Natural killer cell (primary cell): ENCODE results near the gene ARHGDIG. TPM values are rescaled to one million over a fixed set of nuclear protein-coding genes. Genes with fewer than 3 reads are reported as not detected.

Source experiments
- ATAC-seq, 3 donors: fragments of 150-1000 bp in 2 of 3; fragments of 200-7000 bp in 1 of 3; cut with Tn5 transposase; 1 replicate in 1 of 3; 2 replicates in 2 of 3; pipeline ENCODE4 v1.10.0; 2021; ENCODE audit warnings: mild to moderate bottlenecking in 2 of 3, moderate library complexity in 2 of 3
- DNase-seq, 2 donors: peaks; one replicate each; pipeline versions ENCODE4 v3.0.0 to v3.0.0-alpha.2; 2013 to 2021; ENCODE audit warnings: mixed read lengths in 1 of 2
- H3K27ac ChIP-seq: one replicate; pipeline ENCODE4 v1.5.1; 2013; ENCODE audit warnings: mild to moderate bottlenecking, low read length
- H3K27me3 ChIP-seq: one replicate; pipeline ENCODE4 v1.6.1; 2013; ENCODE audit warnings: low read length; ENCODE audit not compliant: control insufficient read depth, insufficient read depth
- H3K36me3 ChIP-seq: one replicate; pipeline ENCODE4 v1.6.1; 2013; ENCODE audit warnings: low read length; ENCODE audit not compliant: control insufficient read depth, insufficient read depth
- H3K4me1 ChIP-seq: one replicate; pipeline ENCODE4 v1.6.1; 2013; ENCODE audit warnings: low read length; ENCODE audit not compliant: control insufficient read depth, insufficient read depth
- H3K4me3 ChIP-seq: one replicate; pipeline ENCODE4 v1.5.1; 2013; ENCODE audit warnings: low read length
- H3K9me3 ChIP-seq: one replicate; pipeline ENCODE4 v1.6.1; 2013; ENCODE audit warnings: low read length; ENCODE audit not compliant: control insufficient read depth, insufficient read depth
- H3K27ac Mint-ChIP-seq, 2 donors: one replicate each; pipeline ENCODE4 v1.8.0; 2022; ENCODE audit warnings: mild to moderate bottlenecking in 2 of 2, mixed read lengths in 2 of 2, moderate library complexity in 1 of 2
- H3K27me3 Mint-ChIP-seq, 2 donors: one replicate each; pipeline ENCODE4 v1.8.0; 2022; ENCODE audit warnings: low read depth in 2 of 2, mixed read lengths in 2 of 2
- H3K36me3 Mint-ChIP-seq: one replicate; pipeline ENCODE4 v1.8.0; 2022; ENCODE audit warnings: mixed read lengths
- H3K4me1 Mint-ChIP-seq, 2 donors: one replicate each; pipeline ENCODE4 v1.8.0; 2022; ENCODE audit warnings: mixed read lengths in 2 of 2
- H3K4me3 Mint-ChIP-seq: one replicate; pipeline ENCODE4 v1.8.0; 2022; ENCODE audit warnings: mild to moderate bottlenecking, moderate library complexity, mixed read lengths
- H3K9me3 Mint-ChIP-seq, 2 donors: one replicate each; pipeline ENCODE4 v1.8.0; 2022; ENCODE audit warnings: mixed read lengths in 2 of 2
- CTCF ChIP-seq: fragments of 200-600 bp; IDR thresholded peaks from one replicate; pipeline ENCODE4 v1.8.0; 2022; ENCODE audit warnings: antibody characterized with exemption
- WGBS: methylation state at CpG from one replicate; pipeline ENCODE4 v1.1.7; 2013; ENCODE audit warnings: missing lambda C conversion rate; ENCODE audit not compliant: insufficient coverage; 5-methylcytosine and 5-hydroxymethylcytosine counted together
- intact Hi-C: fragments of 100-400 bp; cut with micrococcal nuclease; formaldehyde crosslinking; loops from one replicate; pipeline ENCODE4 v1.14.2; 2022
- total RNA-seq, 4 donors: library from RNA; stranded (reverse); fragments of 120-200 nt in 1 of 4; gene quantifications; one replicate each; pipeline versions ENCODE4 v1.2.3 to v1.2.4, GENCODE V29; 2013 to 2022

Gene ARHGDIG
- total RNA-seq, 3 donors from 2014 or later (not counting 1 experiment from before 2014, with no cell fraction given) = 0.49 to 1.4 TPM; not detected in 1

- Mint-ChIP-seq H3K9me3 (no peaks in the 10 kb centered on the region), H3K27ac (no peak overlapping the region), H3K4me3 (no peak overlapping the region), H3K27me3 (no peaks in the 10 kb centered on the region), H3K4me1 (peaks cover 7 to 8% of the 10 kb centered on the region in 2 donors), H3K36me3 (no peaks in the 10 kb centered on the region)
- no peak overlapping the region for H3K27ac ChIP-seq
- DNase-seq = no peak
- no peak overlapping the region for H3K4me3 ChIP-seq
- ATAC-seq = no peak
- peaks cover 3% of the 10 kb centered on the region for H3K4me1 ChIP-seq
- no peak for TF ChIP-seq CTCF
- no peaks in the 10 kb centered on the region for H3K9me3 ChIP-seq
- intact Hi-C loops = no loop called here
- WGBS = 94% methylated on average over 16 of the region's 16 CpGs
- H3K27me3 ChIP-seq = no peaks in the 10 kb centered on the region
- peaks cover 58% of the 10 kb centered on the region for H3K36me3 ChIP-seq
These were observed 7.0 kb downstream of the ARHGDIG start for GRCh38 chr16:287298-287811.

- no peak for TF ChIP-seq CTCF
- no peaks in the 10 kb centered on the region for H3K9me3 Mint-ChIP-seq
- intact Hi-C loops = no loop called here
- Histone ChIP-seq H3K4me3 (no peak overlapping the region), H3K4me1 (peaks cover 3% of the 10 kb centered on the region), H3K27ac (no peak overlapping the region), H3K9me3 (no peaks in the 10 kb centered on the region), H3K36me3 (peaks cover 67% of the 10 kb centered on the region), H3K27me3 (no peaks in the 10 kb centered on the region)
- ATAC-seq (no peak), DNase-seq (no peak)
- WGBS = 94% methylated on average over 33 of the region's 33 CpGs
- no peaks in the 10 kb centered on the region for H3K27me3 Mint-ChIP-seq
- no peaks in the 10 kb centered on the region for H3K36me3 Mint-ChIP-seq
- H3K4me3 Mint-ChIP-seq = no peak overlapping the region
- H3K4me1 Mint-ChIP-seq = peaks cover 7 to 12% of the 10 kb centered on the region in 2 donors
- no peak overlapping the region for H3K27ac Mint-ChIP-seq
These were observed 7.9 kb downstream of the ARHGDIG start for GRCh38 chr16:287981-288920.

- Histone ChIP-seq H3K36me3 (peaks cover 75% of the 10 kb centered on the region), H3K27ac (no peak overlapping the region), H3K9me3 (no peaks in the 10 kb centered on the region), H3K4me3 (no peak overlapping the region), H3K4me1 (peaks cover 3% of the 10 kb centered on the region), H3K27me3 (no peaks in the 10 kb centered on the region)
- no peaks in the 10 kb centered on the region for H3K27me3 Mint-ChIP-seq
- TF ChIP-seq CTCF = no peak
- H3K27ac Mint-ChIP-seq = no peak overlapping the region
- DNase-seq = no peak
- 95% methylated on average over 22 of the region's 22 CpGs for WGBS
- H3K9me3 Mint-ChIP-seq = no peaks in the 10 kb centered on the region
- H3K4me3 Mint-ChIP-seq = no peak overlapping the region
- no peaks in the 10 kb centered on the region for H3K36me3 Mint-ChIP-seq
- intact Hi-C loops = no loop called here
- ATAC-seq = no peak
- peaks cover 7 to 12% of the 10 kb centered on the region in 2 donors for H3K4me1 Mint-ChIP-seq
These were observed 9.1 kb downstream of the ARHGDIG start for GRCh38 chr16:289395-289997.
